DOHH2 (cell line): ENCODE measurements around the gene ZIC1.

Experiments used
- EZH2phosphoT487 ChIP-seq: fragments of 200-600 bp; sonication (generic); IDR thresholded peaks from 2 replicates; pipeline ENCODE4 v1.6.1; 2017; ENCODE audit warnings: borderline replicate concordance, mild to moderate bottlenecking, antibody characterized with exemption, low read length, moderate library complexity, mixed read lengths
- TF ChIP-seq, protein P1 (sequence below): fragments of 200-600 bp; sonication (generic); IDR thresholded peaks from one replicate; pipeline ENCODE4 v1.5.1; 2014; ENCODE audit warnings: antibody characterized with exemption, mild to moderate bottlenecking, low read depth, low read length; ENCODE audit not compliant: poor library complexity, severe bottlenecking

- TF ChIP-seq, protein P1, sequence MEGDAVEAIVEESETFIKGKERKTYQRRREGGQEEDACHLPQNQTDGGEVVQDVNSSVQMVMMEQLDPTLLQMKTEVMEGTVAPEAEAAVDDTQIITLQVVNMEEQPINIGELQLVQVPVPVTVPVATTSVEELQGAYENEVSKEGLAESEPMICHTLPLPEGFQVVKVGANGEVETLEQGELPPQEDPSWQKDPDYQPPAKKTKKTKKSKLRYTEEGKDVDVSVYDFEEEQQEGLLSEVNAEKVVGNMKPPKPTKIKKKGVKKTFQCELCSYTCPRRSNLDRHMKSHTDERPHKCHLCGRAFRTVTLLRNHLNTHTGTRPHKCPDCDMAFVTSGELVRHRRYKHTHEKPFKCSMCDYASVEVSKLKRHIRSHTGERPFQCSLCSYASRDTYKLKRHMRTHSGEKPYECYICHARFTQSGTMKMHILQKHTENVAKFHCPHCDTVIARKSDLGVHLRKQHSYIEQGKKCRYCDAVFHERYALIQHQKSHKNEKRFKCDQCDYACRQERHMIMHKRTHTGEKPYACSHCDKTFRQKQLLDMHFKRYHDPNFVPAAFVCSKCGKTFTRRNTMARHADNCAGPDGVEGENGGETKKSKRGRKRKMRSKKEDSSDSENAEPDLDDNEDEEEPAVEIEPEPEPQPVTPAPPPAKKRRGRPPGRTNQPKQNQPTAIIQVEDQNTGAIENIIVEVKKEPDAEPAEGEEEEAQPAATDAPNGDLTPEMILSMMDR, result no peak
- no peak for TF ChIP-seq EZH2phosphoT487
Observed at GRCh38 chr3:147360051-147360439, 49.1 kb upstream of the ZIC1 start.
